ENCODE results near the gene ZNF598. TPM values are rescaled to one million over a fixed set of nuclear protein-coding genes. Genes with fewer than 3 reads are reported as not detected.
A peak's percentile ranks its signal among the peaks of the same experiment; 100 is the strongest.

The ZNF598 gene
- total and polyA plus RNA-seq, 4 donors = 2.7 to 28.4 (median 16.2) TPM

GRCh38 chr16:2025878-2026460, 16.3 kb upstream of the ZNF598 start:
- no peak for TF ChIP-seq TAF1 (conservative IDR thresholded peaks at IDR 0.05)
- Histone ChIP-seq H3K4me1 (ENCODE audit: control insufficient read depth in 4 of 4, insufficient read depth in 4 of 4, low read length in 3 of 4) (peaks cover 24 to 70% (median 55%) of the 10 kb centered on the region in 4 donors), H3K27me3 (ENCODE audit: control insufficient read depth in 4 of 4, insufficient read depth in 4 of 4, low read length in 3 of 4) (no peaks in the 10 kb centered on the region), H3K9ac (ENCODE audit: low read depth in 1 of 2, low read length in 2 of 2) (peak overlapping the region in 1 of 2 donors; percentile 36), H3K27ac (ENCODE audit: low read depth in 1 of 2, low read length in 2 of 2) (peak overlapping the region; percentile 46 to 49), H3K9me3 (ENCODE audit: control insufficient read depth in 4 of 4, low read length in 3 of 4) (no peaks in the 10 kb centered on the region), H3K36me3 (ENCODE audit: control insufficient read depth in 4 of 4, insufficient read depth in 3 of 4, low read depth in 1 of 4, low read length in 3 of 4) (no peaks in the 10 kb centered on the region), H3K4me3 (ENCODE audit: low read depth in 1 of 3, low read length in 3 of 3) (peak overlapping the region in 2 of 3 donors; percentile 46 to 89)
- no peak for DNase-seq (ENCODE audit: low spot score)
- WGBS = 82% methylated on average over 16 of the region's 16 CpGs

DNA sequence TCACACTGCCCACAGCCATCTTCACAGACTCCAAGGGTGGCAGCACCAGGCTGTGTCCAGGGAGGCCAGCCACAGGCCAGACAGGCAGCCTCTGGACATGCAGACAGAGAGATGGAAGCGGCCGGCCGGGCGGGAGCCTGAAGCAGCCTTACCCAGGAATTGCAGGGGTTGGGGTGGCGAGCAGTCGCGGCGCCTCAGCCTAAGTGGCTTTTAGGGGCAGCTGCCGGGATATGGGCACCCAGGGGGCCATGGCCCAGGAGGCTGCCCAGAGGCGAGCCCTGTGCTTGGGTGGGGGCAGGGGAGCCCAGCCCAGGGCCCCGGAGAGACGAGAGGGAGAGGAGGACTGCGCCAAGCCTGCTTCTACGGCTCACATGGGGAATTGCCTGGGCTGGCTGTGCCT, 15.6 kb upstream of the ZNF598 start:
- H3K27ac ChIP-seq (ENCODE audit: low read depth in 1 of 2, low read length in 2 of 2) = no peak overlapping the region
- DNase-seq (ENCODE audit: low spot score) = no peak
- H3K9ac ChIP-seq (ENCODE audit: low read depth in 1 of 2, low read length in 2 of 2) = no peak overlapping the region
- H3K27me3 ChIP-seq (ENCODE audit: control insufficient read depth in 4 of 4, insufficient read depth in 4 of 4, low read length in 3 of 4) = no peaks in the 10 kb centered on the region
- H3K9me3 ChIP-seq (ENCODE audit: control insufficient read depth in 4 of 4, low read length in 3 of 4) = no peaks in the 10 kb centered on the region
- 96% methylated on average over 14 of the region's 14 CpGs for WGBS
- no peaks in the 10 kb centered on the region for H3K36me3 ChIP-seq (ENCODE audit: control insufficient read depth in 4 of 4, insufficient read depth in 3 of 4, low read depth in 1 of 4, low read length in 3 of 4)
- peaks cover 27 to 70% (median 53%) of the 10 kb centered on the region in 4 donors for H3K4me1 ChIP-seq (ENCODE audit: control insufficient read depth in 4 of 4, insufficient read depth in 4 of 4, low read length in 3 of 4)
- H3K4me3 ChIP-seq (ENCODE audit: low read depth in 1 of 3, low read length in 3 of 3) = no peak overlapping the region
- TF ChIP-seq FOXA1 (IDR thresholded peaks at IDR 0.05) (no peak), GABPA (IDR thresholded peaks at IDR 0.05 in 1 of 2, conservative IDR thresholded peaks at IDR 0.05 in 1 of 2) (no peak), FOXA2 (IDR thresholded peaks at IDR 0.05) (no peak), JUND (IDR thresholded peaks at IDR 0.05) (no peak), TAF1 (conservative IDR thresholded peaks at IDR 0.05) (no peak)
- TF ChIP-seq, protein P1, sequence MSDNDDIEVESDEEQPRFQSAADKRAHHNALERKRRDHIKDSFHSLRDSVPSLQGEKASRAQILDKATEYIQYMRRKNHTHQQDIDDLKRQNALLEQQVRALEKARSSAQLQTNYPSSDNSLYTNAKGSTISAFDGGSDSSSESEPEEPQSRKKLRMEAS (IDR thresholded peaks at IDR 0.05) = no peak

GRCh38 chr16:2024032-2024420, 14.4 kb upstream of the ZNF598 start:
- no peak overlapping the region for H3K4me3 ChIP-seq (ENCODE audit: low read depth in 1 of 3, low read length in 3 of 3)
- DNase-seq (ENCODE audit: low spot score) = no peak
- no peaks in the 10 kb centered on the region for H3K9me3 ChIP-seq (ENCODE audit: control insufficient read depth in 4 of 4, low read length in 3 of 4)
- peak overlapping the region; percentile 54 to 61 for H3K27ac ChIP-seq (ENCODE audit: low read depth in 1 of 2, low read length in 2 of 2)
- TF ChIP-seq RAD21 (IDR thresholded peaks at IDR 0.05) (no peak), NR2F2 (IDR thresholded peaks at IDR 0.05) (peak; percentile 46), JUND (IDR thresholded peaks at IDR 0.05) (no peak)
- H3K9ac ChIP-seq (ENCODE audit: low read depth in 1 of 2, low read length in 2 of 2) = no peak overlapping the region
- peaks cover 30 to 67% (median 49%) of the 10 kb centered on the region in 4 donors for H3K4me1 ChIP-seq (ENCODE audit: control insufficient read depth in 4 of 4, insufficient read depth in 4 of 4, low read length in 3 of 4)
- no peaks in the 10 kb centered on the region for H3K27me3 ChIP-seq (ENCODE audit: control insufficient read depth in 4 of 4, insufficient read depth in 4 of 4, low read length in 3 of 4)
- H3K36me3 ChIP-seq (ENCODE audit: control insufficient read depth in 4 of 4, insufficient read depth in 3 of 4, low read depth in 1 of 4, low read length in 3 of 4) = no peaks in the 10 kb centered on the region
- 88% methylated on average over 12 of the region's 12 CpGs for WGBS

DNA sequence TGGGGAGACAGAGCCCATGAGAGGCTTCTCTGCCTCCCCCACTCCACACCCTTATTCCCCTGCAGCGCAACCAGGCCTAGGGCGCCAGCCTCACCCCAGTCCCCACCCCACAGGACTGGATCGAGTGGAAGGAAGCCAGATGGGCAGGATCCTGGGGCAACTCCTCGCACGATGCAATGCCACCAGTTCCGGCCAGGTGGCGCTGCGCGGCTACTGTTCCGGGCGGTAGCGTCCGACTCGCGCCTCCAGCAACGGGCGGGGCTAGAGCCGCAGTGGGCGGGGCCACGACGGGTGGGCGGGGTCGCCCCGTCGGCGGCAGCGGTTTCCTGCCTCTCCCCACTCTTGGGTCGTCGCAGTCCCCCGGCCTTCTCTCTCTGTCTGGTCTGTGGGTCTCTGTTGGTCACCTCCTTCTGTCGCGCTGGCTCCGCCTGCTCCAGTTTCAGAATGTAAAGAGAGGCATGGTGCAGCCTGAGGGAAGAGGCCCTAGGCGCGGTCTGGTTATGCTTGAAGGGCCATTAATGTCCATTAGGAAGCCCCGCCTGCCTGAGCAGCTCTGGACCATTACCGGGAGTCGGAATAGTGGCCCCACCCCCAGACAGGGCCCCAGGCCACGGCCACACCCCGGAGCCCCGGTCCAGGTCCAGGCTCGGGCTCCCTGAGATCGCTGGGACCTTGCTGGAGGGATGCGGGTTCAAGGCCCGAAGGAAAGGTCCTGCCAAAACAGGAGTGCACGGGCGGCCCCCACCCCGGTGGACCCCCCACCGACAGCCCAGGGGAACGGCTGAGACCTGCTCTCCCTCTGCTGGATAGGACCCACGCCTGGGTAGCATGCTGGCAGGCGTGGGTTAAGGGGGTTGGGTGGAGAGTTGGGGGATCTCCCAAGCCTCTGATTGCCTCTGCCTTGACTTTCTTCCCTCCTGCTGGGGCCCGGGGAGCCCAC, 13.7 kb upstream of the ZNF598 start:
- Histone ChIP-seq H3K9me3 (ENCODE audit: control insufficient read depth in 4 of 4, low read length in 3 of 4) (no peaks in the 10 kb centered on the region), H3K4me3 (ENCODE audit: low read depth in 1 of 3, low read length in 3 of 3) (peak overlapping the region in 1 of 3 donors; percentile 18), H3K9ac (ENCODE audit: low read depth in 1 of 2, low read length in 2 of 2) (no peak overlapping the region), H3K27ac (ENCODE audit: low read depth in 1 of 2, low read length in 2 of 2) (peak overlapping the region; percentile 54 to 61), H3K36me3 (ENCODE audit: control insufficient read depth in 4 of 4, insufficient read depth in 3 of 4, low read depth in 1 of 4, low read length in 3 of 4) (no peaks in the 10 kb centered on the region), H3K27me3 (ENCODE audit: control insufficient read depth in 4 of 4, insufficient read depth in 4 of 4, low read length in 3 of 4) (no peaks in the 10 kb centered on the region), H3K4me1 (ENCODE audit: control insufficient read depth in 4 of 4, insufficient read depth in 4 of 4, low read length in 3 of 4) (peaks cover 25 to 60% (median 42%) of the 10 kb centered on the region in 4 donors)
- 20% methylated on average over 53 of the region's 53 CpGs for WGBS
- peak; percentile 99 for DNase-seq (ENCODE audit: low spot score)
- TF ChIP-seq GABPA (IDR thresholded peaks at IDR 0.05 in 1 of 2, conservative IDR thresholded peaks at IDR 0.05 in 1 of 2) = peak in 1 of 2 donors; percentile 15
- TF ChIP-seq, protein P1 (IDR thresholded peaks at IDR 0.05) = no peak
- TF ChIP-seq CTCF (IDR thresholded peaks at IDR 0.05; ENCODE audit: low read depth, low read length, missing input control) = peak; percentile 98
- TF ChIP-seq RAD21 (IDR thresholded peaks at IDR 0.05) = peak; percentile 97
- peak; percentile 39 for TF ChIP-seq SP1 (IDR thresholded peaks at IDR 0.05)
- TF ChIP-seq, protein P2, sequence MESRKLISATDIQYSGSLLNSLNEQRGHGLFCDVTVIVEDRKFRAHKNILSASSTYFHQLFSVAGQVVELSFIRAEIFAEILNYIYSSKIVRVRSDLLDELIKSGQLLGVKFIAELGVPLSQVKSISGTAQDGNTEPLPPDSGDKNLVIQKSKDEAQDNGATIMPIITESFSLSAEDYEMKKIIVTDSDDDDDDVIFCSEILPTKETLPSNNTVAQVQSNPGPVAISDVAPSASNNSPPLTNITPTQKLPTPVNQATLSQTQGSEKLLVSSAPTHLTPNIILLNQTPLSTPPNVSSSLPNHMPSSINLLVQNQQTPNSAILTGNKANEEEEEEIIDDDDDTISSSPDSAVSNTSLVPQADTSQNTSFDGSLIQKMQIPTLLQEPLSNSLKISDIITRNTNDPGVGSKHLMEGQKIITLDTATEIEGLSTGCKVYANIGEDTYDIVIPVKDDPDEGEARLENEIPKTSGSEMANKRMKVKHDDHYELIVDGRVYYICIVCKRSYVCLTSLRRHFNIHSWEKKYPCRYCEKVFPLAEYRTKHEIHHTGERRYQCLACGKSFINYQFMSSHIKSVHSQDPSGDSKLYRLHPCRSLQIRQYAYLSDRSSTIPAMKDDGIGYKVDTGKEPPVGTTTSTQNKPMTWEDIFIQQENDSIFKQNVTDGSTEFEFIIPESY (IDR thresholded peaks at IDR 0.05) = no peak
